ENCODE data around the gene GULP1. TPM values are rescaled to one million over a fixed set of nuclear protein-coding genes. Genes with fewer than 3 reads are reported as not detected.

GULP1 gene
- total RNA-seq, 1 donor from 2014 or later = 39.4 TPM

- Histone ChIP-seq H3K79me2 (ENCODE audit: insufficient read depth, low read length) (no peaks in the 10 kb centered on the region), H3K4me1 (ENCODE audit: insufficient read depth, low read length) (no peaks in the 10 kb centered on the region), H3K9me3 (ENCODE audit: insufficient read depth, low read depth, low read length) (no peaks in the 10 kb centered on the region), H3K9ac (ENCODE audit: low read length) (no peak overlapping the region), H2AFZ (ENCODE audit: low read depth, low read length) (no peak overlapping the region), H4K20me1 (ENCODE audit: insufficient read depth, low read length) (no peaks in the 10 kb centered on the region), H3K36me3 (ENCODE audit: insufficient read depth, low read length) (no peaks in the 10 kb centered on the region), H3K27me3 (ENCODE audit: insufficient read depth, low read length) (no peaks in the 10 kb centered on the region), H3K27ac (ENCODE audit: low read depth, low read length) (no peak overlapping the region), H3K4me3 (ENCODE audit: insufficient read depth, low read depth, low read length) (no peak overlapping the region), H3K4me2 (ENCODE audit: low read length) (no peak overlapping the region)
- Mint-ChIP-seq H3K9me3 (ENCODE audit: unreplicated experiment) (no peaks in the 10 kb centered on the region), H3K27ac (ENCODE audit: unreplicated experiment) (no peak overlapping the region), H3K36me3 (ENCODE audit: low read depth, unreplicated experiment) (no peaks in the 10 kb centered on the region), H3K4me1 (ENCODE audit: low read depth, unreplicated experiment) (peaks cover 20% of the 10 kb centered on the region), H3K27me3 (ENCODE audit: low read depth, unreplicated experiment) (no peaks in the 10 kb centered on the region), H3K4me3 (ENCODE audit: unreplicated experiment) (no peak overlapping the region)
- FAIRE-seq (no peak), DNase-seq (ENCODE audit: low read depth) (no peak)
- TF ChIP-seq EZH2 (IDR thresholded peaks at IDR 0.05; ENCODE audit: insufficient read depth, low read length) (no peak), CTCF (IDR thresholded peaks at IDR 0.05; ENCODE audit: insufficient read depth, low read depth, low read length) (no peak)
These were observed 57.3 kb downstream of the GULP1 start for GRCh38 chr2:188349019-188349418.

- H3K27ac Mint-ChIP-seq (ENCODE audit: unreplicated experiment) = no peak overlapping the region
- Histone ChIP-seq H3K4me3 (ENCODE audit: insufficient read depth, low read depth, low read length) (no peak overlapping the region), H3K36me3 (ENCODE audit: insufficient read depth, low read length) (no peaks in the 10 kb centered on the region), H3K4me1 (ENCODE audit: insufficient read depth, low read length) (no peaks in the 10 kb centered on the region), H4K20me1 (ENCODE audit: insufficient read depth, low read length) (no peaks in the 10 kb centered on the region), H3K9me3 (ENCODE audit: insufficient read depth, low read depth, low read length) (no peaks in the 10 kb centered on the region), H3K4me2 (ENCODE audit: low read length) (no peak overlapping the region), H3K79me2 (ENCODE audit: insufficient read depth, low read length) (no peaks in the 10 kb centered on the region), H3K27ac (ENCODE audit: low read depth, low read length) (no peak overlapping the region), H3K27me3 (ENCODE audit: insufficient read depth, low read length) (no peaks in the 10 kb centered on the region), H3K9ac (ENCODE audit: low read length) (no peak overlapping the region), H2AFZ (ENCODE audit: low read depth, low read length) (no peak overlapping the region)
- no peaks in the 10 kb centered on the region for H3K36me3 Mint-ChIP-seq (ENCODE audit: low read depth, unreplicated experiment)
- no peak for TF ChIP-seq CTCF (IDR thresholded peaks at IDR 0.05; ENCODE audit: insufficient read depth, low read depth, low read length)
- no peak for TF ChIP-seq EZH2 (IDR thresholded peaks at IDR 0.05; ENCODE audit: insufficient read depth, low read length)
- no peak for FAIRE-seq
- no peak for DNase-seq (ENCODE audit: low read depth)
- H3K4me3 Mint-ChIP-seq (ENCODE audit: unreplicated experiment) = no peak overlapping the region
- peaks cover 3% of the 10 kb centered on the region for H3K9me3 Mint-ChIP-seq (ENCODE audit: unreplicated experiment)
- H3K27me3 Mint-ChIP-seq (ENCODE audit: low read depth, unreplicated experiment) = no peaks in the 10 kb centered on the region
- no peaks in the 10 kb centered on the region for H3K4me1 Mint-ChIP-seq (ENCODE audit: low read depth, unreplicated experiment)
These were observed 61.6 kb downstream of the GULP1 start for GRCh38 chr2:188353282-188353681.

GRCh38 chr2:188360485-188361263 lies 69.0 kb downstream of the GULP1 start:
- no peak for FAIRE-seq
- no peaks in the 10 kb centered on the region for H3K79me2 ChIP-seq (ENCODE audit: insufficient read depth, low read length)
- TF ChIP-seq CTCF (IDR thresholded peaks at IDR 0.05; ENCODE audit: insufficient read depth, low read depth, low read length) = no peak
- TF ChIP-seq EZH2 (IDR thresholded peaks at IDR 0.05; ENCODE audit: insufficient read depth, low read length) = no peak

More at GRCh38 chr2:188360485-188361263, 69.0 kb downstream of the GULP1 start:
- H3K4me1 ChIP-seq (ENCODE audit: insufficient read depth, low read length) = no peaks in the 10 kb centered on the region
- Mint-ChIP-seq H3K4me3 (ENCODE audit: unreplicated experiment) (no peak overlapping the region), H3K36me3 (ENCODE audit: low read depth, unreplicated experiment) (no peaks in the 10 kb centered on the region), H3K4me1 (ENCODE audit: low read depth, unreplicated experiment) (peaks cover 5% of the 10 kb centered on the region), H3K9me3 (ENCODE audit: unreplicated experiment) (peaks cover under 1% of the 10 kb centered on the region), H3K27ac (ENCODE audit: unreplicated experiment) (no peak overlapping the region), H3K27me3 (ENCODE audit: low read depth, unreplicated experiment) (no peaks in the 10 kb centered on the region)
- no peak overlapping the region for H3K4me2 ChIP-seq (ENCODE audit: low read length)
- no peaks in the 10 kb centered on the region for H3K36me3 ChIP-seq (ENCODE audit: insufficient read depth, low read length)
- no peak overlapping the region for H3K27ac ChIP-seq (ENCODE audit: low read depth, low read length)
- H3K9ac ChIP-seq (ENCODE audit: low read length) = no peak overlapping the region
- no peaks in the 10 kb centered on the region for H4K20me1 ChIP-seq (ENCODE audit: insufficient read depth, low read length)
- no peaks in the 10 kb centered on the region for H3K27me3 ChIP-seq (ENCODE audit: insufficient read depth, low read length)
- DNase-seq (ENCODE audit: low read depth) = no peak
- no peak overlapping the region for H2AFZ ChIP-seq (ENCODE audit: low read depth, low read length)
- H3K9me3 ChIP-seq (ENCODE audit: insufficient read depth, low read depth, low read length) = no peaks in the 10 kb centered on the region
- H3K4me3 ChIP-seq (ENCODE audit: insufficient read depth, low read depth, low read length) = no peak overlapping the region

Data from astrocyte (in vitro differentiated cells and primary cell).